NCI-H510A treated with DMSO at 0.1 percent for 48 hours (cell line): ENCODE results near the gene MAP2K6.

Experiments
- DNase-seq: peaks from one replicate; lab custom pipeline; 2025; lab: John Stamatoyannopoulos, UW

The MAP2K6 gene

DNA sequence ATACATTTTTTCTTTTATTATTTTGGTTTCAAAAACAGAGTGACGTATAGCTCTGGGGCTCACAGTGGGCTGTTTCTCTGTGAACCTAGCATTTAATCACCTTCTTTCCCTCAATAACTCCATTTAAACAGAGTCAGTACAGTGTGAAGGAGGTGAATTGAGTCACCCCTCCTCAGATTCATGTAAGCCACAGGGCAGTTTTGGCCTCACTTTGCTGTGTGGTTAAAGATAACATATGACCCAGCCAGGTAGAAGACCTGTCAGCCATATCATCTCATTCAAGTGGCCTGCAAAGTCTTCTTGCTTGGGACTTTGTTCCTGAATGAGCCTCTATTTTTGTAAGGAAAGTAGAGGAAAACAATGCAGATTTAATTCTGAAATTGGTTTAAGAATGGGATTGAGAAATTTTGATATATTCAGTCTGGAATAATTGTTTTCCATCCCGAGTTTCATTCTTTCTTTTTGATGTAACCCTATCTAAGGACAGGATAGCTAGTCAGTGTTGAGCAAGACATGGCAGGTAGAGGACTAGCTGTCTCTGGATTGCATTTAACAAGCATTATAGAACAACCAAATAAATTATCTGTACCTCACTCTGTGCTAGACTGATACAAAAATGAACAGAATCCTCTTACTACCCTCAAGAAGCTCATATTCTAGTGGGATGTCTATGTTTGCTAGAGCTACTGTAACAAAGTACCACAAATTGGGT lies 13.1 kb downstream of the MAP2K6 start:
- DNase-seq: no peak

DNA sequence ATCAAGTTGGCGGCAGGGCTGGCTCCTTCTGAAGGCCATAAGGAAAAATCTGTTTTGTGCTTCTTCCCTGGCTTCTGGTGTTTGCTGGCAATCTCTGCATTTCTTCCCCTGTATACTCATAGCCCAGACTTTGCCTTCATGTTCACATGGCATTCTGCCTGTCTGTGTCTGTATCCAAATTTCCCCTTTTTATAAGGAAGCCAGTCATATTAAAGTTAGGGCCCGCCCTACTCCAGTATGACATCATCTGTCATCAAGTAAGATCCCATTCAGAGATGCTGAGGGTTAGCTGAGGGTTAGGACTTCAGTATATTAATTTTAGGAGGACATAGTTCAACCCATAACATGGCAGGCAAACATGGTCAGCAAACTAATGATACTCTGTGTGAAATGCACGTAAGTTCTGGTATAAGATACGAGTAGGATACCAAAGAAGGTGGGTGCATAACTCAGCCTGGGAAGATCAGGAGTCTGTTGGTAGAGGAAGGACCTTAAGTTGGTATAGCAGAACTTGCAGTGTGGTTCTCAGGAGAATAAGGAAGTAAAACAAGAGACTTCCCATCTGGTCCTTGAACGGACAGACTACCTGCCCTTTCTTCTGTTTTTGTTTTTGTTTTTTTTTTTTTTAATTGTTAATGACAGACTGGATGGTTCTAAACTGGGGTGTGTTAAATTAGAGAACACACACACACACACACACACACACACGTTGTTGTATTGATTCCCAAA lies 13.9 kb downstream of the MAP2K6 start:
- DNase-seq: no peak

DNA sequence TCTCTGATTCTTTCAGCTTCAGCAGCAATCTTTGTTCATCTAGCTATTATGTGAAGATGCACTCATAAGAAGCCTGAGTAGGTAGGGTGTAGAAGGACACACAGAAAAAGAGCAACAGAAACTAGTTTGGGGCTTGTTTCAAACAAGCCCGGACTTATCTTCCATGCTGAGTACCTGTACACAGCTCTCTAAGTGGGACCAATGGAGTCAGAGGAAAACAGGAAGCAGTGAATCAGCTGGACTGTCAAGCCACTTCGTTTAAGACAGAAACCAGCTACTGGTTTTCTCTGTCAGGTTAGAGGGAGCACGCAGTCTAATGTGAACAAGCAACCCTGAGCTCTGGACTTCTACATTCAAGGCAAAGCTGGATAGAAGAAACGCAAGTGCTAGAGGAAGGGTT lies 16.0 kb downstream of the MAP2K6 start:
- DNase-seq: peak; percentile 86

DNA sequence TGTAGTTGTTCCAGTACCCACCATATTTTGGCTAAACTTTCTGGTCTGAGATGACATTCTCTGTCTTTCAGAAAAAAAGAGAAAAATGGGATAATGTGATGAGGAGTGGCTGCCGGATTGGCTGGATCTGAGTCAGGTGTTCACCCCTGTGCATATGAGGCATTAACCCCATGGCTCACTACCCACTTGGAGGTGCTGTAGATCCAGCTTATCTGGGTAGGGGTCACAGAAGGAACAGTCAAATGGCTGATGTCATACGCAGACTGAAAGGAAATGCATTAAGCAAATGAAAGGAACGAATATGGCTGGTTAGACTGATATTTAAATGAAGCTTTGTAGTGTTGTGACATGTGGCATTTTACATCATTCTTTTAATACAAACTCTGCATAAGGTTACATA lies 17.3 kb downstream of the MAP2K6 start:
- no peak for DNase-seq

DNA sequence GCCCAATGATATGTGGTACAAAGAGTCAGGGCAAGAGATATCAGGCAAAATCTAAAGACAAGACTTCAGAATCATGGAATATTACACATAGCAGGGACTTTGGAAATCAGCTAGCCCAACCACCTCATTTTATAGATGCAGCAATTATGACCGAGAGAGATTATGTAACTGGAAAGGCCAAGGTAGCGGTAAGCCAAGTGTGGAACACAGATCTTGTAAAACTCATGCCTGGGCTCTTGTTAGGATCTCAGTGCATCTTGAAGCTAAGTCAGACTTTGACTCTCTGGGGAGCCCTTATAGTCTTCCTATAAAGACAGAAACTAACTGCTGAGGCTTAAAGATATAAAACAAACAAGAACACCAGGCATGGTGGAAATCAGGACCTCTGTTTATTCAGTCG lies 18.6 kb downstream of the MAP2K6 start:
- peak; percentile 11 for DNase-seq

DNA sequence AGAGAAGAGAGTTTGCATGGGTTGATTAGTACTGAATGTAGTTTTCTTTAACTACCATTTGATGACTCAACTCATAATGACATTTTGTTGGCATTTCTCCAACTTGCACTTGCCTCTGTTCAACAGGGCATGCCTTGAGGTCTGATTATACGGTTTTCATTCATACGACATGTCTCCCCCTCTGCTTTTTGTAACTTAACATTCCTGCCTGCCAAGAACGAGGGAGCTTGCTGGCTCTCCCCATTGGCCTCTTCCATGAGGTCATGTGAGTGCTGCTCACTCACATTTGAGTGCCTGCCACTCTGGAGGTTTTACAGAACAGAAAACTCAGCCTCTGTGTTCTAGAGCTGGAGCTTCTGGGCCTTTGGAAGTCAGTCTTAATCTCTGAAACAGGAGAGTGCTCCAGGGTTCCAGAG lies 19.7 kb downstream of the MAP2K6 start:
- DNase-seq: peak; percentile 72

DNA sequence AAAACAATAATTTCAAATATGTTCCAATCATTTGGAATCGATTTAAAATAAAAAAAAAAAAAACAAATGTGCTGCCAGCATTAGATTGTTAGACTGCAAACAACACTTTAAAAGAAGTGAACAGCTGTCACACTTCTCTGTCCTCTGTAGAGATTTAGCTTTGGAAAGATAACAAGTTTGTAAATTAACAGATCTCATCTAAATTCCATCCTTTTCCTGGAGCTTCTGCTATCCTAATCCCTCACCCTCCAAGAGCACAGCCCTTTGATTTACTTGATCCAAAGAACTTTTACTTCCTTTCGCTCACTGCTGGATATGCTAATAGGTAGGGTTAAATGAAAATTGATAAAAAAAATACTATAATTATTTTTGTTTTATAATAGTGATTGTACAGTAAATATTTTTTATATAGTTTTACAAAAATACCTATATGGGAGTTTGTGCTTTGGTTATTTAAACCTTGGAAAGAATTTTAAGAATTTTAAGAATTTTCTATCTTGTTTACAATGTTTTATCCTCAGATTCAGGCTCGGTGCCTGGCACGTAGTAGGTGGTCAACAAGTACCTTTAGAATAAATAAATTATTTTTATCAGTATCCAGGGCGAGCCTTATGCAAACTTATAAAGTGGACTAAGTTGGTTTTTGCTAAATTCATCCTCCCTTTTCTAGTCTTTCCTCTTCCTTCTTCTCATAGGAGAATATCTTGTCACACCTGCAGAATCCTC lies 21.6 kb downstream of the MAP2K6 start:
- no peak for DNase-seq

DNA sequence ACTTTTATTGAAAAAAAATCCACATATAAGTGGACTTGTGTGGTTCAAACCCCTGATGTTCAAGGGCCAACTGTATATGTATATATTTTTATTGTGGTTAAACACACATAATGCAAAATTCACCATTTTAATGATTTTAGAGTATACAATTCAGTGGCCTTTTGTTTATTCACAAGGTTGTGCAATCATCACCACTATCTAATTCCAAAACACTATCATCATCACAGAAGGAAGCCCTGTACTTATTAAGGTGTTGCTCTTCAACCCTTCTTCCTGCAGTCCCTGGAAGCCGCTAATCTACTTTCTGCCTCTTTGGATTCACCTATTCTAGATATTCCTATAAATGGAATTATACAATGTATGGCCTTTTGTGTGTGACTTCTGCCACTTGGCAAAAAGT lies 23.0 kb downstream of the MAP2K6 start:
- no peak for DNase-seq

DNA sequence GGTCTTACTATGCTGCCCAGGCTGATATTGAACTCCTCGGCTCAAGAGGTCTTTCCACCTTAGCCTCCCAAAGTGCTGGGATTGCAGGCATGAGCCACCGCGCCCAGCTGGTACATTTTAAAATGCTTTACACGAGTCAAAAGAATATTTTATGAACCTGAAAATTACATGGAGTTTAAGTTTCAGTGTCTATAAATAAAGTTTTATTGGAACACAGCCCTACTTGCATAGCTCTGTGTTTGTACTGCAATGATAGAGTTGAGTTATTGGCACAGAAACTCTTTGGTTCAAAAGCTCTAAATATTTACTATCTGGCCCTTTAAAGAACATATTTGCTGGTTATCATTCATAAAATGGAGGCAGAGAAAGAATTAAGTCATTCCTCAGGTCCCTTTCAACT lies 24.3 kb downstream of the MAP2K6 start:
- no peak for DNase-seq

DNA sequence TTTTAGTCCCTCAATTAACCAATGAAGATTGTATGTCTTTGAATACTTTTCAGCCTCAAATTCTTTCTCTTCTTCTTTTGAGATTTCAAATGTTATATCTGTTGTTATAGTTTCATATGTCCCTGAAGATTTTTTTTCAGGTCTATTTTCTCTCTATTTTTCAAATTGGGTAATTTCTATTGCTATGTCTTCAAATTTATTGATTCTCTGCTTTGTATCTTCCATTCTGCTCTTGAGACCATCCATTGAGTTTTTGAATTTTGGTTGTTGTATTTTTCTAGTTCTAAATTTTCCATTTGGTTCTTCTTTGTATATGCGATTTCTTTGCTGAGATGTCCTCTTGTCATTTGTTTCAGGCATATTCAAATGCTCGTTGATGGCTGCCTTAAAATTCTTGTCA lies 26.7 kb downstream of the MAP2K6 start:
- DNase-seq: no peak

DNA sequence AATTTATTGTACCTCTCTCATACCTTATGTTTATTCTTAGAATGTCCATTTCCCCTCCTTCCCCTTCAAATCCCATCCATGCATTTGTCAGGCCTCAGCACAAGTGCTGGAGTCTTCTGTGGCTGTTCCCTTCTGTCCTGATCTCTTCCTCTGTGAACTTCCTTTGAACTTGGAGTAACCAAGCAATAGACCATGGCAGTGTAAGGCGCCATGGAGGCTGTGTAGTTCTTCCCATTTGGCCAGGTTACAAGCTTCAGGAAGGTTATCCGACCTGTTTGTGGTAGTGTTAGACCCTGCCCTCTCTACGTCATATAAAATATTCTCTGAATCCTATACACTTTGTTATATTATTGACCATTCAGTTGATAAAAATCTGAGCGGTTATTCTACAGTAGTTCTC lies 28.6 kb downstream of the MAP2K6 start:
- no peak for DNase-seq

DNA sequence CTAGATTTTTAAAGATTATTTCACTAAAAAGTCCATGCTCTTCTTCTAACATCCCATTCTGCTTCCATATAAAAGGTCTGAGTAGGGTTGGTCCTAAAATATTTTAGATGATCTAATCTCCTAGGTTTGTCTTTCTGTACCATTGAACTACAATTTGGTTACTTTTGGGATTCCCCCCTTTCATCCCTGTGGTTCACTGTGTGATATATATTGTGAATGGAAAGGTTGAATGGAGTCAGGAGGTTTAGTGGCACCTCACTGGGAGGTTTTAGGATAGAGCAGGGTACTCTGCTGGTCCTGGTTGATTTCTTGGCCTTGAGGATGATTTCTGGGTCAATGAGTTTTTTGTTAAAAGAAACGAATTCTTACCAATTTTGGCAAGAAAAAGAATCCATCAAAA lies 29.5 kb downstream of the MAP2K6 start:
- no peak for DNase-seq

DNA sequence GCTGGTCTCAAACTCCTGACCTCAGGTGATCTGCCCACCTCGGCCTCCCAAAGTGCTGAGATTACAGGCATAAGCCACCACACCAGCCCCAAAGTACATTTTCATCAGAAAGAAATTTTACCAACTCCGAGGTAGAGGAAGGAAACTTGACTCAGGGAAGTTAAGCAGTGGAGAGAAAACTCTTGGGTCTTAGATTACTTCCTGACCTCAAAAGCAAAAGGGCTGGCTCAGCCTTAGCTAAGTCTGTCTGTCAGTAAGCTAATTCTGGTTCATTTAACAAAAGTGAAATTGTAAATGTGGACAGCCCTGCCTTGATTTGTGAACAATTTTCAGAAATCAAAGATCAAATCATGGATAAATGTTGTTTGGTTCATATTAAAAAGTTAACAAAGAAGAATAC lies 30.6 kb downstream of the MAP2K6 start:
- no peak for DNase-seq

DNA sequence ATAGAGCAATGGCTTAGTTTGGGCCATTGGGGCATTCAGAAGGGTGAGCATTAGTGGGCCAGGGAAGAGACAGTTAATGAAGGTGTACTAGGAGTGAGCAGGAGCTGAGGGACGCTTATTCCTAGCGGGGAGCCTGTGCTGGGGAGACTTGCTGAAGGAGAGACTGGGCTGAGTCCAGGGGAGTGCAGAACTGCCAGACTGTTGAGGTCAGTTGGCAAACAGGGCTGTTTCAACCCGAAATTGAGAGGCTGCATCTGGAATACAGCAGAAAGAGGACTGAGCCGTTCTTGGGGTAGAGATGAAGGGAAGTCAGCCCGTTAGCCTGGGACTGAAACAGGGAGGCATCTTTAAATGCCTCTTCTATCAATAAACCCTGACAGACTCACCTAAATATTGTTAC lies 33.2 kb downstream of the MAP2K6 start:
- no peak for DNase-seq

DNA sequence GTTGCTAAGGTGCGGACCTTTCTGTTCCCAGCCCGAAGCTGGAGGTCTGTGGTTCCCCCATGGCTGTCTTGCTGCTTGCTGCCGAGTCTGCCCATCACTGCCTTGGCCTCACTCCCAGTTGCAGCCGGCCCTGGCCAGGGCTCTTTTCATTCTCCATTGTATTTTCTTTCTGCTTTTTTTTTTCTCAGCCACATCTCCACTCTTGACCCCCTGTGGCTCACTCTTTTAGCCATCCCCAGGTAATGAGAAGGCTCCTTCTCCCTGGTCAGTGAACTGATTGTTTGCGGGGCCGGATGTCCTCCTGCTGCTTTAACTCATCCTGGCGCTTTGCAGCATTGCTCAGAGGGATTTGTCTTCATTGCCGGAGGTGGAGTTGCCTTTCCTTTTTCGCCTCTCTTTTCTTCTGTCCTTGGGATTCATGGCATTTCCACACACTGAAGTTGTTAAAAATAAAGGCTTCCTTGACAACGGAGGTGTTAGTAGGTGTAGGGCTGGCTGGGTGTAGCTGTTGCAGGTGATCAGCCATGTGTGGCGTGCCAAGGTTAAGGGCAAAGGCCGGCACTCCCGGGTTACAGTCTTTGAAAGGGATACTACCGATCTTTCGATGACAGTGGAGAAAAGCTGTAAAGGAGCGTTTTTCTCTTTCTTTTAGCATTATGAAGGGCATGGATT lies 34.1 kb downstream of the MAP2K6 start:
- no peak for DNase-seq

DNA sequence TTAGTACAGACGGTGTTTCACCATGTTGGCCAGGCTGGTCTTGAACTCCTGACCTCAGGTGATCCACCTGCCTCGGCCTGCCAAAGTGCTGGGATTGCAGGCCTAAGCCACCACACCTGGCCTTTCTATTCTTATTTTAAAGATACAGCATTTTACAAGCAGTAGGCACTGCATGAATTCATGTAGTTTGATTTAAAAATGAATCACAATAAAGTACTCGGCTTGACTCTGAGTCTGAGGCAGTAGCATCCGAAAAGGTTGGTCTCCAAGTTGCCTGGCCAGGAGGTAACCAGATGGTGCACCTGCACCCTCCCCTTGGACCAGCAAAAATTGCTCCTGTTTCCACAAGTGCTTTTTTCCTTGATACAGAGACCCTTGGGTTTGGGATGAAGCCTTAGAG lies 35.6 kb downstream of the MAP2K6 start:
- DNase-seq: no peak

DNA sequence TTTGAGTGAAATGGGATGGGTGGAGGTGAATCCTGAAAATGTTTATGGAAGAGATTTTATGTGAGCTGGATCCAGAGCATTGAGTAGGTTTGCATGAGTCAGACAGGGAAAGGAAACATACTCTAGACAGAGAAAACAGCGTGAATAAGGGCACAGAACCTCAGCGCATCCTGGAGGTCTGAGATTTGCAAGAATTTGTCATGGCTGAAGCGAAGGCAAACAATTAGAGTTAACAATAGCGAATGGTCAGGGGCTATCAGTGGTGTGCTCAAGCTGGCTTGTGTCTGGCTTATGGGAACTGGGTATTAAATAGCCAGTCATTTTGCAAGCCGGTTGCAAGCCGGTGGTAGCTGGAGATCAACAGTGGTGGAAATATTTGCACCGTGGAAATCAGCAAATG lies 36.4 kb downstream of the MAP2K6 start:
- no peak for DNase-seq

DNA sequence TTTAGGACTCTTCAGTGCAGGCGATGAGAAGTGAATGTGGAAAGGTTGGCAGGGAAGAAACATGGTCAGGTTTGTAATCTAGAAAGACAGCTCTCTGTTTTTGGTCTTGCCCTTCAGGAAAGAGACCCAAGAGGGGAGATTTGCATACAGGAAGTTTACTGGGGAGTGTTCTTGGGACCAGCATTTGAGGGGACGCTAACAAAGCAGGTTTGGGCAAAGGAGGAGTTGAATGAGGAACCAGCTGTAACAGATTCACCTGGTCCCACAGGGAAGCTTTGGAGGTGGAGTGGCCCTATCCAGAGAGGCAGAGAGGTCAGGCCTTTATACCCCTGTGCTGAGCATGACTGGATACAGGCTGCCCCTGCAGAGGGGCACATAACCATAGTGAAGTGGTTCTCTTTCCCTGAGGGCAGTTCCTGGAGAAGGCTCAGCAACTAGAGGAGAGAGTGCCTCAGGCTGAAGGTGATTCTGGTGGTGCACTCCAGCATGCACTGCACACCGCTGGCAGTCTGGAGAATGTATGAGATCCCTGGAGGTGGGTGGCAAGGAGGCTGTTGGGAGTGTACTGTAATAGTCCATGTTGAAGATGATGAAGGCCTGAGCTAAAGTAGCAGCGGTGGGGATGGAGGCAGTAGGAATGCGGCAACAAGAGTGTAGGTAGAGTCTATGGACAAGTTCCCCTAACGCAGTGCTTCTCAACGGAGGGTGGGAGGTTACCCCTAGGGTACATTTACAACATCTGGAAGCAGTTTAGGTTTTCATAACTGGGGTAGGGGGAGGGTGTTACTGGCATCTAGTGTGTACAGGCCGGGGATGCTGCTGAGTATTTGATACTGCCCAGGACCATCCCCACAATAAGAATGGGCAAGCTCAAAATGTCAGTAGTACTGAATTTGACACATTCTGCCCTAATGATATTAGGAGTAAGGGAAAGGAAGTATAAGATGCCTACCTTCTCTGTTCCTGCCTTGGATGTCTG lies 37.2 kb downstream of the MAP2K6 start:
- DNase-seq: no peak

DNA sequence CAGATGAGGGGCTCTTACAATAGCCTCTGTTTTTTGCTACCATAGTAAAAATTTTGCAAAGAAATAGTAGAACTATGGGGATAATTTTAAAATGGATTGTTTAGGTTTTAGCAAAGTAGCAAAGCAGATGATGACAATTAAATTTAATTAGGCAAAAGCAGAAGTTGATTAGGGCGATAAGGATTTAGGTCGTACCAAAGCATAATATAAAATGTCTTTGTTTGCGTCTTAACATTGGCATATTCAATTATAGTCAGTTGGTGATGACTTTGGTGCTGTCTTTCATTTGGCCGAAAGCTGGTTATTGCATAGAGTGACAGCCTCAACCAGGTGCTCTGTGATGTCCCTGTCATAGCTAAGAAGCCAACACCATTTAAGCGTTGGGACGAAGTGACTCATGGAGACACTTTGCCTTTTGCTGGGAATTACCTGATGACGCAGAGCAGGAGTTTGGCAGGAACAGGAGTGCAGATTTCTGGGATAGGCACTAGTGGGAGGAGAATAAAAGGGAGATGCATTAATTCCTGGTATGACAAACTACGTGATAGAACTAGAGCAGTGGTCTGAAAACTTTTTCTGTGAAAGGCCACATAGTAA lies 38.3 kb downstream of the MAP2K6 start:
- no peak for DNase-seq

DNA sequence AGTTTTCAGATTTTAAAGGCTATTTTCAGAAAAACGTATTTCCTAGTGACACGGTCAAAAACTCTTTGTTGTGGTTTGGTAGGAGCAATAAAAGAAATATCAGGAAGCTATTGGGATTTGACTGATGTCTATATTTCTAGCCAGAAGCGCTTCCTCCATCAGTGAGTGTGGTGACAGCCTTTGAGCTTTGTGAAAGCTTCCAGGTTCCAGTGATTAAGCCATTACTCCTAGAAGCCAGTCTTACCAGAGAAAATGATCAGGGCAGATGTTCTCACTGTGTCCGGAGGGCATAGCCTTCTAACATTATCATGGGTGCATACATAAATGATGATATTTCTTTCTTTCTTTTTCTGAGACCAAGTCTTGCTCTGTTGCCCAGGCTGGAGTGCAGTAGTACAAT lies 39.6 kb downstream of the MAP2K6 start:
- no peak for DNase-seq

DNA sequence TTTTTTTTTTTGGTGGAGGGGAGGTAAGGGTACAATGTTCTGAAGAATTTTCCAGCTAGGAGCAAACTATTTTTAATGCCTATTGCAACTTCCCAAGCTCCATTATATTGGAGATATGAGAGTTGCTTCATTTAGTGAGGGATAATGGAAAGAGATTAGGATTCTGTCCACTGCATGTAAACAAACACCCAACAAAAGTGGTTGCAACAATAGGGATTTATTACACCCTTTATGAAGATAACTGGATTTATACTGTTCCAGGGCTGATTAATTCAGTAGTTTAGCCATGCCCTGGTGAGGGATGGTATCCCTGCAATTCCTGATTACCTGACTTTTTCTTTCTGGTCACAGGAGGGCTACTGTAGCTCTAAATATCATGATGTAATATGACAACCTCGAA lies 40.5 kb downstream of the MAP2K6 start:
- no peak for DNase-seq
